ENCODE data around the gene URB2.

The URB2 gene

GRCh38 chr1:229607370-229607769 is 18.7 kb upstream of the URB2 start:
- no peak overlapping the region for H3K4me3 ChIP-seq (ENCODE audit: low read depth, low read length)
- no peak for TF ChIP-seq CTCF (IDR thresholded peaks at IDR 0.05; ENCODE audit: low read depth, low read length)
- H3K27me3 ChIP-seq: no peaks in the 10 kb centered on the region
- H3K4me1 ChIP-seq: no peaks in the 10 kb centered on the region
- H3K9me3 ChIP-seq: no peaks in the 10 kb centered on the region
- DNase-seq: no peak
- peaks cover 60% of the 10 kb centered on the region for H3K36me3 ChIP-seq

DNA sequence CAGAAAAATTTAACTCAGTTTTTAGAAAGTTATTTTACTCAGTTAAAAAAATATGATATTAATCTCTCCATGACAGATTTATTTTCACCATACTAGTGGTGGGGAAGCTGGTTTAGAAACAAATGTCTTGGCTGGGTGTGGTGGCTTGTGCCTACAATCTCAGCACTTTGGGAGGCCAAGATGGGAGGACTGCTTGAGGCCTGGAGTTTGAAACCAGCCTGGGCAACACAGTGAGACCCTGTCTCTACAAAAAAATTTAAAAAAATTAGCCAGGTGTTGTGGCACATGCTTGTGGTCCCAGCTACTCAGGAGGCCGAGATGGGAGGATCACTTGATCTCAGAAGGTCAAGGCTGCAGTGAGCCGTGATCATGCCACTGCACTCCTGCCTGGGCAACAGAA is 17.5 kb upstream of the URB2 start:
- Histone ChIP-seq H3K27me3 (no peaks in the 10 kb centered on the region), H3K9me3 (no peaks in the 10 kb centered on the region), H3K4me1 (no peaks in the 10 kb centered on the region), H3K36me3 (peaks cover 60% of the 10 kb centered on the region), H3K4me3 (ENCODE audit: low read depth, low read length) (no peak overlapping the region)
- no peak for TF ChIP-seq CTCF (IDR thresholded peaks at IDR 0.05; ENCODE audit: low read depth, low read length)
- DNase-seq: no peak

GRCh38 chr1:229613938-229614337 is 12.1 kb upstream of the URB2 start:
- H3K36me3 ChIP-seq: peaks cover 36% of the 10 kb centered on the region

DNA sequence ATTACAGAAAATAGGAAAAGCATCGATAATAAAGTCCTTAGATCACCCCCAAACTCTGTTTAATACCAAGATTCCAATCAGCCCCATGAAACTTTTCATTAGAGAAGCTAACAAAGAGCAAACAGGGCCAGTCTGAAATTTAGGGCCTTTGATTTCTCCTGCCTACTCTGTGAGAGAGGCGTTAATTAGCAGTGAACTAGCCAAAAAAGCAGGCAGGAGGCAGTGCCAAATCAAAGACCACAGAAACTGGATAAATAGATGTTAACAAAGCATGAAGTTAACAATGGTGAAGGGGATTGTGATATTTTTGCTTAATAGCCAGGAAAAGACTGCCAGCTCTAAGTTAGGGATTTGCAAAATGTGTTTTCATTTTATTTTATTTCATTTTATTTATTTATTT is 11.3 kb upstream of the URB2 start:
- peaks cover 29% of the 10 kb centered on the region for H3K36me3 ChIP-seq
- no peak for TF ChIP-seq CTCF (IDR thresholded peaks at IDR 0.05; ENCODE audit: low read depth, low read length)
- H3K4me3 ChIP-seq (ENCODE audit: low read depth, low read length): no peak overlapping the region
- no peaks in the 10 kb centered on the region for H3K9me3 ChIP-seq
- no peaks in the 10 kb centered on the region for H3K4me1 ChIP-seq
- H3K27me3 ChIP-seq: no peaks in the 10 kb centered on the region
- DNase-seq: no peak

More at GRCh38 chr1:229613938-229614337, 12.1 kb upstream of the URB2 start:
- Histone ChIP-seq H3K27me3 (no peaks in the 10 kb centered on the region), H3K4me3 (ENCODE audit: low read depth, low read length) (no peak overlapping the region), H3K4me1 (no peaks in the 10 kb centered on the region), H3K9me3 (no peaks in the 10 kb centered on the region)
- no peak for TF ChIP-seq CTCF (IDR thresholded peaks at IDR 0.05; ENCODE audit: low read depth, low read length)
- no peak for DNase-seq

GRCh38 chr1:229617351-229618100 is 8.5 kb upstream of the URB2 start:
- Histone ChIP-seq H3K9me3 (no peaks in the 10 kb centered on the region), H3K27me3 (no peaks in the 10 kb centered on the region), H3K4me1 (no peaks in the 10 kb centered on the region; the same call in 1 of the 2 replicates), H3K4me3 (ENCODE audit: low read depth, low read length) (no peak overlapping the region), H3K36me3 (peaks cover 7% of the 10 kb centered on the region)
- no peak for DNase-seq
- no peak for TF ChIP-seq CTCF (IDR thresholded peaks at IDR 0.05; ENCODE audit: low read depth, low read length)

- Histone ChIP-seq H3K4me1 (no peaks in the 10 kb centered on the region; the same call in 1 of the 2 replicates), H3K4me3 (ENCODE audit: low read depth, low read length) (no peak overlapping the region), H3K27me3 (no peaks in the 10 kb centered on the region), H3K36me3 (peaks cover 2% of the 10 kb centered on the region; the same call in 1 of the 2 replicates), H3K9me3 (no peaks in the 10 kb centered on the region)
- DNase-seq: no peak
- TF ChIP-seq CTCF (IDR thresholded peaks at IDR 0.05; ENCODE audit: low read depth, low read length): no peak
Measured at GRCh38 chr1:229619002-229619401, 7.0 kb upstream of the URB2 start.

All from BE2C (cell line).